Activated naive CD8-positive, alpha-beta T cell (primary cell): ENCODE measurements around the gene PLD5.
"Not testable (repeated sequence)": the region's sequence is repeated elsewhere in the genome, so short reads cannot be mapped to it uniquely, and the experiment has no call there.

Experiments used
- H3K27ac Mint-ChIP-seq: one replicate; pipeline ENCODE4 v1.8.0; 2021; ENCODE audit warnings: mixed read lengths
- H3K27me3 Mint-ChIP-seq: one replicate; pipeline ENCODE4 v1.8.0; 2021; ENCODE audit warnings: mixed read lengths
- H3K36me3 Mint-ChIP-seq: one replicate; pipeline ENCODE4 v1.8.0; 2021; ENCODE audit warnings: mixed read lengths
- H3K4me1 Mint-ChIP-seq: one replicate; pipeline ENCODE4 v1.8.0; 2021; ENCODE audit warnings: low read depth, mixed read lengths
- H3K4me3 Mint-ChIP-seq: one replicate; pipeline ENCODE4 v1.8.0; 2021; ENCODE audit warnings: mild to moderate bottlenecking, mixed read lengths
- H3K9me3 Mint-ChIP-seq: one replicate; pipeline ENCODE4 v1.8.0; 2021; ENCODE audit warnings: low read depth, mixed read lengths

Gene PLD5

DNA sequence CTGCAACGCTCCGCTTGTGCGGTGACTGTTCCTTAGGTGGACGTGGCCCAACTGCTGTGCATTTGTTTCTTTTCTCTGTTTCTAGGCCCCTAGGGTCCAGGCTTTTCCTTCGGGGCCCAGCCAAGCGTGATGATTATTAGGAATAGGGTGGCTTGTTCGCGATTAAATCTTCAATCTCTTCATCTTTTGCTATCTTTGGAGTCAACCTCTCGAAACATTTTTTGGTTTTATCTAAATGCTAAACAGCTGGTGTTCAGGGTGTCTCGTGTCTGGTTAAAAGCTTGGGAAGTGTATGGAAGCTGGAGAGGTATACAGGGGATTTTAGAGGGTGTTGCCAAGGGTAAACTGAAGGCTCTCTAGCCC, 844 bp upstream of the PLD5 start:
- Mint-ChIP-seq H3K27ac (no peak overlapping the region), H3K27me3 (peaks cover 35% of the 10 kb centered on the region), H3K9me3 (no peaks in the 10 kb centered on the region), H3K4me3 (peak overlapping the region; percentile 69), H3K36me3 (no peaks in the 10 kb centered on the region), H3K4me1 (peaks cover 11% of the 10 kb centered on the region)

DNA sequence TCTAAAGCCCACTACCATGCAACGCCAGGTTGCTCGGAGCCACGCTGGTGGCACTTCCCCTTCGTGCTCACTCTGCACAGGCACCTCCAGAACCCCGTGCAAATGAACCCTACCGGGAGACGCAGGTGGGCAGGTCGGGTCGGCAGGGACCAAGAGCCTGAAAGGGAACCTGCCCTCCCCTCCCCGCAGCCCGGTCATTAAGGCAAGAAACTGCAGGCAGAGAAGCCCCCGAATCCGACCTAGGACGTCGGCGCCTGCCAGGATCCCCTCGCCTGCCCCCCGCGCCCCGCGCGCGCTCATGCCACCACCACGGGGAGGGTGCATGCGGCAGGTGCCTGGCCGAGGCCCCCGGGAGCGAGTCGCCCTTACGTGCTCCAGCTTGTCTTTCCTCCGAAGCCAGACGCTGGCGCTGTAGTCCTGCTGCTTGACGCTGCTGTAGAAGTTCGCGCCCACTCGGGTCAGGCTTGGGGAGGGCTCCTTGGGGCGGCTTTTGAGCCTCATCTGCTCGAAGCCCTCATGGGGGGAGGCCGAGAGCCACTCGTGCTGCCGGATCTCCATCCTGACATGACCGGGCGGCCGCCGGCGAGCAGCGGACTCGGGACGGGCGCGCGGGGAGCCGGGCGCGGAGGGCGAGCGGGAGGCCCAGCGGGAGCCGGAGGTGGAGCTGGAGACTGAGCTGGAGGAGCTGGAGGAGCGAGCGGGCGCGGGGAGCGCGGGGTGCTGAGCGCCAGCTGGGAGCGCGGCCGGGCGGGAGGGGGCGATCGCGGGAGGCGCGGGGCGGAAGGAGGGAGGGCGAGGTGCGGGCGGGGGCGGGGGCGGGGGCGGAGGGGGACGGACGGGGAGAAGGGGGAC, 552 bp downstream of the PLD5 start:
- Mint-ChIP-seq H3K4me3 (peak overlapping the region; percentile 30), H3K27ac (no peak overlapping the region), H3K27me3 (peaks cover 37% of the 10 kb centered on the region), H3K36me3 (no peaks in the 10 kb centered on the region), H3K4me1 (peaks cover 11% of the 10 kb centered on the region), H3K9me3 (no peaks in the 10 kb centered on the region)

DNA sequence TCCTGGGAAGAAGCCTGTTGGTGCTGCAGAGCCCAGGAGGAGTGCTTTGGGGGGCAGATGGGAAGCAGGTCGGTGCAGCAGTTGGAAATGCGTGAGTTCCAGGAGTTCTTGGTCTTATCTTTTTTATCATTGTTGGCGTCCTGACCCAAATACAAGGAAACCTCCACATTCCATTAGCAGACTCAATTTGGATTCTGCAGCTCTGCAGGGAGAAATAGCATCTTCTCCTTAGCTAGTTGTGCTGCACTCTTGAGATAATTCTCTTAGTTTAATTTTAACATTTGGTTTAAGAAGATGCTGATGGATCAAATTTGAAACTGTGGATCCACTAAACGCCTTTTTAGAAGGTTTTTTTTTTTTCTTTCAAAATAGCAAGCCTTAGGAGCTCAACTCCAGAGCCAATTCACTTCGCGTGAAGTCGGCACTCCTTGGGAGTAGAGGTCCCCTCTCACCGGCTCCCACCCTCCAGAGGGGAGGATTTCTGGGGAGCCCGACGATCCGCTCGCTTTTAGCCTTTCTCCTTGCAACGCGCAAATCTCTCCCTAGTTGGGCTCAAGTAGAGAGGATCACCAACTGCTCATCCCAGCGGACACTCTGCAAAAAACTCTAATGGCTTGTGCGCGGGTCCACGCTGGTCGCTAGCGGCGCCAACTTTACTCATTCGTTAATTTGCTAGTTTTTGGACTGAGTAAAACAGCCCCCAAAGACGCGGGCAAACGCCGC, 1.3 kb downstream of the PLD5 start:
- H3K4me1 Mint-ChIP-seq, result peaks cover 11% of the 10 kb centered on the region
- H3K27ac Mint-ChIP-seq, result no peak overlapping the region
- H3K36me3 Mint-ChIP-seq, result no peaks in the 10 kb centered on the region
- no peaks in the 10 kb centered on the region for H3K9me3 Mint-ChIP-seq
- H3K4me3 Mint-ChIP-seq, result peak overlapping the region; percentile 30
- peaks cover 35% of the 10 kb centered on the region for H3K27me3 Mint-ChIP-seq

DNA sequence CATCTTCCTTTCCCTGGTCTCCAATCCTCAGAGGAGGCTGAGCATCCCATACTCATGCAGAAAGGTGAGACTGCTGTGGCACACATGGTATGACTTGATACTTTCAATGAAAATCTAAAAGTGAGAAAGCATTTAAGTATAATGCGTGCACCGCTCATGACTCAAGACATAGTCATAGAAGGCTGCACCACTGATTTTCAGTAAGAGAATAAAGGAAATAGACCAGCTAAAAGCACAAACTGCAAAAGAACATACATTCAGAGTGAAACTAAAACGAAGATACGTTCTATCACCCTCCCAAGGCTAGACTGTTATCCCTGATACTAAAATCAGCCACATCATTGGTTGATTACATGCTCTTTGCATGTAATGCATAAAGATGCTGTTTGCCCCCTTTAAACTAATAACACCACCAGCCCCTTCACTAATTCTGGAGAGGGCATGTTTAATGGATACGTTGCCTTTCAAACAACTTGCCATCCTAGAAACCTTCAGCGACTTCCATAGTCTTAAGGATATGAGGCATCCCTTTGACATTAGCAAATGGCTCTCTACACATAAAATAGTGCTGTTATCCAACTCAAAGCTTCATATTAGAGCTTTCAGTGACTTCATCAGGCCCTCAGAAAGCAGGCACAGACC, 2.1 kb downstream of the PLD5 start:
- no peaks in the 10 kb centered on the region for H3K36me3 Mint-ChIP-seq
- no peaks in the 10 kb centered on the region for H3K9me3 Mint-ChIP-seq
- no peak overlapping the region for H3K4me3 Mint-ChIP-seq
- peaks cover 35% of the 10 kb centered on the region for H3K27me3 Mint-ChIP-seq
- no peak overlapping the region for H3K27ac Mint-ChIP-seq
- H3K4me1 Mint-ChIP-seq, result peaks cover 11% of the 10 kb centered on the region

DNA sequence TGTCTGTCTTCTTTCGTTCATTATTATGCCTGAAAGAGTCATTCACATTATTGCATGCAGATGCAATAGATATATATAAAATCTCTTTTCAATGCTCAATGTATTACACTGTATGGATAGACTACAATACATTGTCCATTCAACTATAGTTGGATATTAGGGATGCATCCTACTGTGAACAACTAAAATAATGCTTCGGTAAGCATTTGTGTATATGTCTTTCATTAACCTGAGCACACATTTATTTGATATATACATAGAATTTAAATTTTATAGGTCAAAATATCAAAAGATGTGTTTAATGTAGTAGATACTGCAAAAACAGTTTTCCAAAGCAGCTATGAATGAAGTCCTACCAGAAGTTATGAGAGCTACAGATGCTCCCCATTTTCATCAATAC, 8.9 kb downstream of the PLD5 start:
- no peak overlapping the region for H3K27ac Mint-ChIP-seq
- no peak overlapping the region for H3K4me3 Mint-ChIP-seq
- H3K9me3 Mint-ChIP-seq, result peaks cover 11% of the 10 kb centered on the region
- H3K4me1 Mint-ChIP-seq, result no peaks in the 10 kb centered on the region
- peaks cover 12% of the 10 kb centered on the region for H3K27me3 Mint-ChIP-seq
- H3K36me3 Mint-ChIP-seq, result no peaks in the 10 kb centered on the region

DNA sequence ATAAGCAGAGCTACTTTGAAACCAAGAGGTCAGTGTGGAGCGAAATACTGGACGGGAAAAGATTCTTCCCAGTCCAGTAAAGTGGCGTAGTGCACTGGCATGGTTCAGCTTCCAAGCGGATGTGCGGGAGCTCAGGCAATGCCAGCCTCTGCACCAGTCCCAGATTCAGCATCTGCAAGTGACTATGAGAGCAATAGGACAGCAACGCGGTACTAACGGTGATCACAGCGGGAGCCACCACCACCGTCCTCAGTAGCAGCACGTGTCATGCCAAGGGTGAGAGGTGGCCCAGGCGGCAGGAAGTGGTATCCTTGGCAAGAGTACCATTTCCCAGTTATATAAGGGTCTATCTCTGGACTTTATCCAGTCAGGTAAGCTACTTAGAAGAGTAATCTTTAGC, 17.8 kb downstream of the PLD5 start:
- Mint-ChIP-seq H3K4me3 (no peak overlapping the region), H3K9me3 (peaks cover 3% of the 10 kb centered on the region), H3K36me3 (no peaks in the 10 kb centered on the region), H3K4me1 (no peaks in the 10 kb centered on the region), H3K27ac (no peak overlapping the region), H3K27me3 (peaks cover 4% of the 10 kb centered on the region)

DNA sequence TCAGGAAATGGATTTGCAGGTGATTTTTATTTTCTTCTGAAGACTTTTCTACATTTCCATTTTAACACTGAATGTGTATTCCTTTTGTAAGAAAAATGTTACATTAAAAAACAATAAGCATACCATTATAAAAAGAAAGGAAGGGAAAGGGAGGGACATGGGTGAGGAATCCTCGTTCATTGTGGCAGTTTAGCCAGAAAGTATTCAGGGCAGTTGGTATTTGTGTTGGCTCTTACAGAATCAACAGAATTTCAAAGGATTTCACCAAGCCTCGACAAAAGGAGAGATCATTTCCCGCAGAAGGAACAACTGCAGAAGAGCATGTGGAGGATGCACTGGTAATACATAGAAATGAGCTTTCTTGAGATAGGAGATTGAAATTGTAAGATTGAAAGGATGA, 35.0 kb downstream of the PLD5 start:
- Mint-ChIP-seq H3K4me1 (no peaks in the 10 kb centered on the region), H3K27ac (no peak overlapping the region), H3K4me3 (no peak overlapping the region), H3K36me3 (no peaks in the 10 kb centered on the region), H3K9me3 (peaks cover 6% of the 10 kb centered on the region), H3K27me3 (peaks cover 5% of the 10 kb centered on the region)

DNA sequence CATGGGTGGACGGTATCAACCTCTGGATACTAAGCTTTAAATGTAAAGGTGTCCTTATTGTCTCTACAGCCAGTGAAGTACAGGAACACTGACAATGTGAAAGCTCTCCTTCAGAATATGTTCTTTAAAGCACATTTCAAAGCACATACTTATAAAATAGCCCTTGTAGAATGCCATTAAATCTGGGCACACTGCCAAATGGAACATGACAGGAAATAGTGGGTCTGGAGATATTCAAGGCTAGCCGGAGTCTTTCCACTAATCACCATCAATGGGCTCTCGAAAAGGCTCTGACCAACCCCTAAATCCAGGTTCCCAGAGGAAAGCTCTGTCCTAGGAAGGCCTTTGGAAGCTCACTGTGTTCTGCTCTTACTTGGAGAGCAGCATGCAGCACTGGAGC, 46.6 kb downstream of the PLD5 start:
- peaks cover 9% of the 10 kb centered on the region for H3K27me3 Mint-ChIP-seq
- no peaks in the 10 kb centered on the region for H3K9me3 Mint-ChIP-seq
- no peaks in the 10 kb centered on the region for H3K36me3 Mint-ChIP-seq
- H3K27ac Mint-ChIP-seq, result no peak overlapping the region
- no peak overlapping the region for H3K4me3 Mint-ChIP-seq
- no peaks in the 10 kb centered on the region for H3K4me1 Mint-ChIP-seq

DNA sequence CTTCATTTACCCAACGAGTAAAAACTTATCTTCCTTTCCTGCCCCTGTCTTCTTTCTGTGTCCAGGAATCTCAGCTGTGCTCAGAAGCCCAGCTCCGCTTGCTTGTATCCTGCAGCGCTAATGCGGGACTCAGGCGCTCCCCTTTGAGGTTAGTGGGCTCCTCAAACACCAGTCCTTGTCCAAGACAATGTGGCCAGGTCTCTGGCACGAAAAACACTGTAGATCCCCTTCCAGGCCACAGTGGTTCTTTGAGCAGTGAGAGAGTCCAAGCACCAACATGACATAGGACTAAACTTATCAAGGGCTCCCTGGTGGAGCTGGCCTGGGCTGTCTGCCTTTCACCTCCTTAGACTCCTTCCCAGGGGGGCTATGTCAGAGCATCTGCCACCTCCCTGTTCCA, 53.7 kb downstream of the PLD5 start:
- no peaks in the 10 kb centered on the region for H3K4me1 Mint-ChIP-seq
- no peak overlapping the region for H3K4me3 Mint-ChIP-seq
- H3K36me3 Mint-ChIP-seq, result no peaks in the 10 kb centered on the region
- no peak overlapping the region for H3K27ac Mint-ChIP-seq
- peaks cover 6% of the 10 kb centered on the region for H3K27me3 Mint-ChIP-seq
- H3K9me3 Mint-ChIP-seq, result no peaks in the 10 kb centered on the region

DNA sequence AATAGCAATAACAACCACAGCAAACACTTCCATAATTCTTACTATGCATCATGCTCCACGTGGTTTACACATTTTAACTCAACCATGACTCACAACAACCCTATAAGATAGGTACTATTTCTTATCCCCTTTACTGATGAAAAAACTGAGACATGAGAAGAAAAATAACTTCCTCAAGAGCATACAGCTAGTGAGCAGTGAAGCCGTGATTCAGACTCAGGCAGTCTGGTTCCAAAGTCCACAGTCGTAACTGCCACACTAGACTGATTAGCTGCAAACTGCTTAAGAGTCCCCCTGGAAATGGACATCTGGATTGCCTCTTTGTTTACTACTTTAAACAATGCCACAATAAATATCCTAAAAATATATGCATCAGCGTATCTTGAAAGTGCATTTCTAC, 55.7 kb downstream of the PLD5 start:
- H3K9me3 Mint-ChIP-seq, result no peaks in the 10 kb centered on the region
- no peaks in the 10 kb centered on the region for H3K4me1 Mint-ChIP-seq
- no peak overlapping the region for H3K4me3 Mint-ChIP-seq
- H3K27me3 Mint-ChIP-seq, result peaks cover 3% of the 10 kb centered on the region
- no peaks in the 10 kb centered on the region for H3K36me3 Mint-ChIP-seq
- H3K27ac Mint-ChIP-seq, result no peak overlapping the region

DNA sequence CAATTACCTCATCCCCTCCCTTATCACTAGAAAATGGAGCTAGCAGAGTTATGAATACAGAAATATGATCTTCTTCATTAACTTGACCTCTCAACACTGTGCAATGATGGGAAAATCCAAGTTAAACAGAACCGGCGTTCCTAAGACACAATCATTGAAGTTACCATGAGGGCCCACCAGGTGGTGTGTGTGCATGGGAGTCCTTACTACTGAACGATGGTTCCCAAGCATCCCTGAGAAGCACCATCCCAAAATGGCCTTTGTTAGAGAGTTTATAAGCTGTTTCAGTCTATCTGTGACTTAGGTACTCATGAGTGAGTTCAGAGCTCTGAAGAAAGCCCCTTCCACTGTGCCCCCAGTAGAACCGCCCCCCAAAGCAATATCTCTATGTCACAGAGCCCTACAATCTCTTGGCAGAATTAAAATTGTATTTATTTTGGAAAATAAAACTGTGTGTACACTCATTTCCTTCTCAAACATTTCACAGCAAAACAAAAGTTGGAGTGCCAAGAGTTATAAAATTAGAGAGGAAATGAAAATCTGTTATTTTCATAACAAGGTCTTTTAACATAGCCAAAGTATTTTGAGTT, 56.8 kb downstream of the PLD5 start:
- H3K27ac Mint-ChIP-seq, result no peak overlapping the region
- H3K36me3 Mint-ChIP-seq, result no peaks in the 10 kb centered on the region
- H3K4me1 Mint-ChIP-seq, result no peaks in the 10 kb centered on the region
- no peak overlapping the region for H3K4me3 Mint-ChIP-seq
- H3K9me3 Mint-ChIP-seq, result no peaks in the 10 kb centered on the region
- peaks cover 3% of the 10 kb centered on the region for H3K27me3 Mint-ChIP-seq

DNA sequence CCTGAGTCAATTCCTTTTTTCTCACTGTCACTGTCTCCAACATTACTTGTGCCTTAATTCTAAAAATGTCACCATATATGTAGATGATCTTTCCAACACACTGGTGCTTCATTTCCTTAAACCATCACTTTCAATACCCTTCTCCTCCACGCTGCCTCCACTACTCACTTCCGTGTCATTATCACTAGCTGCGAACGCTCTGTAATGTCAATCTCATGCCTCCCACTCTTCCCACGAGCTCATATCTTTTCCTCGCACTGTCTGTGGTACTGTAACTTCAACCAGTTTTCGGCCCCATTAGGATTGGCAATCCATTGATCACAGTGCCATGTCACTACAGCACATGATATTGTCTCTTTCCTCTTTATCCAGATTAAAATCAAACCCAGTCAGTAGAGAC, 61.6 kb downstream of the PLD5 start:
- H3K27ac Mint-ChIP-seq, result no peak overlapping the region
- no peaks in the 10 kb centered on the region for H3K27me3 Mint-ChIP-seq
- no peaks in the 10 kb centered on the region for H3K36me3 Mint-ChIP-seq
- H3K4me1 Mint-ChIP-seq, result no peaks in the 10 kb centered on the region
- no peak overlapping the region for H3K4me3 Mint-ChIP-seq
- H3K9me3 Mint-ChIP-seq, result no peaks in the 10 kb centered on the region

DNA sequence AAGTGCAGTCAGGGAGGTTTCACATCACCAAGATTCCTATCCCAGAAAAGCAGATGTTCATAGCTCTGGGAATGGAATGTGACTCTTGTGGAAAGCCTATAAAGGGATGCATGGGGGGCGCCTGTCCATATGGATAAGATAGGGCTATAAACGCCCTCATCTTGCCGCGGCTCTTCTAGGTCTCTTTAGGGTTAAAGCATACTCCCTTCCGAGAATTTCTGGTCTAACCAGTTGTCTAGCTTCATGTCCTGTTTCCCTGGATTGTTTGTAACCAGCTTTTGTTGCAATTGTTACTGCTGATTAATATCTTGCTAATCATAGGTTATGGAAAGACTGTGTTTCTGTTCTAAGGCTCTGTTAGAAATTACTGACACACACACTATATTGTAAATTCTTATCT, 64.8 kb downstream of the PLD5 start:
- H3K9me3 Mint-ChIP-seq, result not testable (repeated sequence)

DNA sequence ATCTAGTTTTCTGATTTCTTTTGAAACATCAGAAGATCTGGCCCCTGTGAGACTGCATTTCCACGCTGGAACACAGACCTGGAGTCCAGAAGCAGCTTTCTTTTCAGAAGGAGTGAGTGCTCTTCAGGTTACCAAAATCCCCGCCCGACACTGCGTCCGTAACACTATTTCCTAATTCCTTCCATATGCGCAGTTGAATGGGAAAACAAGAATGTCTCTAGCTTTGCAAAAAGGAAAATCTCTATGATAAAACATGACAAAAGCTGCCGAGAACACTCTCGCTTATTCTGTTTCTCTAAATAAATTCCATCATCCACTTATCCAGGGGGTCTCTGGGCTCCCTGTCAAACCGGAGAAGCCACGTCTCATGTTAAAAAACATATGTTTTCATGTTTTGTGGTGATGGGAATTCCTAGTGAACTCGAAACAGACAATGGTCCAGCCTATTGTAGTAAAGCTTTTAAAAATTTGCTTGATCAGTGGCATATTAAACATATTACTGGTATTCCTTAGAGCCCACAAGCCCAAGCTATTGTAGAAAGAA, 67.7 kb downstream of the PLD5 start:
- Mint-ChIP-seq H3K27ac (no peak overlapping the region), H3K4me1 (no peaks in the 10 kb centered on the region), H3K27me3 (peaks cover 6% of the 10 kb centered on the region), H3K36me3 (no peaks in the 10 kb centered on the region), H3K9me3 (no peaks in the 10 kb centered on the region), H3K4me3 (no peak overlapping the region)

More for the DNA sequence above, 64.8 kb downstream of the PLD5 start:
- not testable (repeated sequence) for H3K27me3 Mint-ChIP-seq, H3K4me1 Mint-ChIP-seq, H3K4me3 Mint-ChIP-seq, H3K36me3 Mint-ChIP-seq, H3K27ac Mint-ChIP-seq

DNA sequence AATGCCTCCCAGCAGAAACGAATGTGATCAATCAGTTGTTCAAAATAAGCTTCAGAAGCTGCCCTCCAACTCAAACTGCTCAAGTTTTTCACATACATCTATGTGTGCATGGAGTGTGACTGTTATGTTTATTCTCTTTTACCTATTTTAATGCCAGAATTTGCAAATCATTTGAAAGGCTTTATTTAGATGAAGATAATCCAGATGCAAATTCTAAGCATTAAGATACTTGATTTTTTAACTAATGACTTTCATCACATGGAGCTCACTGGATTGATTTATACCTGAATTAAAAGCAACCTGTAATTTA, 69.5 kb downstream of the PLD5 start:
- Mint-ChIP-seq H3K9me3 (no peaks in the 10 kb centered on the region), H3K4me1 (no peaks in the 10 kb centered on the region), H3K4me3 (no peak overlapping the region), H3K36me3 (no peaks in the 10 kb centered on the region), H3K27ac (no peak overlapping the region), H3K27me3 (peaks cover 12% of the 10 kb centered on the region)
